ENCODE results near the gene TRIO.
A peak's percentile ranks its signal among the peaks of the same experiment; 100 is the strongest.

Gene TRIO

GRCh38 chr5:14298126-14298847 is 155.1 kb downstream of the TRIO start:
- peak; percentile 68 for DNase-seq (ENCODE audit: low read depth)

GRCh38 chr5:14299666-14300065 is 156.5 kb downstream of the TRIO start:
- H3K4me3 ChIP-seq (ENCODE audit: low read length), result no peak overlapping the region
- no peak for TF ChIP-seq CTCF (conservative IDR thresholded peaks at IDR 0.05; ENCODE audit: low read length)
- DNase-seq (ENCODE audit: low read depth), result no peak

More at GRCh38 chr5:14298126-14298847, 155.1 kb downstream of the TRIO start:
- no peak overlapping the region for H3K4me3 ChIP-seq (ENCODE audit: low read length)
- no peak for TF ChIP-seq CTCF (conservative IDR thresholded peaks at IDR 0.05; ENCODE audit: low read length)

- TF ChIP-seq CTCF (conservative IDR thresholded peaks at IDR 0.05; ENCODE audit: low read length), result no peak
- H3K4me3 ChIP-seq (ENCODE audit: low read length), result no peak overlapping the region
- no peak for DNase-seq (ENCODE audit: low read depth)
Observed at GRCh38 chr5:14301186-14301585, 158.0 kb downstream of the TRIO start.

DNA sequence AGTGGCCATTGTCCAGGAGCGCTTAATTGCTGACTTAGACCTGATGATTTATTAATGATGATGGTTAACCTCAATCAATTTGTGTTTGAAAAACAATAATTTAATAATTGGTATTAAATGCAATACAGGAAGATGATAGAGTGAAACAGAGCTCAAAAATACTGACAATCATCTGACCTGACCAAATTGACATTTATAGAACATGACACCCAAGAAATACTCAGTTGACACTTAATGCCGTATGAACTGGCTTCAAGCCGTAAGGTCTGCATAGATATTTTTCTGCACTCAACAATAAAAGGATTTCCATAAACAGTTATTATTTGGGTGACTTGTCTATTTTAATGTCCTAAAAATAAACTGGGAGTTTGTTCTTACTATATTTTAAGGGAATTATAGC is 159.2 kb downstream of the TRIO start:
- no peak for TF ChIP-seq CTCF (conservative IDR thresholded peaks at IDR 0.05; ENCODE audit: low read length)
- H3K4me3 ChIP-seq (ENCODE audit: low read length), result no peak overlapping the region
- DNase-seq (ENCODE audit: low read depth), result no peak

DNA sequence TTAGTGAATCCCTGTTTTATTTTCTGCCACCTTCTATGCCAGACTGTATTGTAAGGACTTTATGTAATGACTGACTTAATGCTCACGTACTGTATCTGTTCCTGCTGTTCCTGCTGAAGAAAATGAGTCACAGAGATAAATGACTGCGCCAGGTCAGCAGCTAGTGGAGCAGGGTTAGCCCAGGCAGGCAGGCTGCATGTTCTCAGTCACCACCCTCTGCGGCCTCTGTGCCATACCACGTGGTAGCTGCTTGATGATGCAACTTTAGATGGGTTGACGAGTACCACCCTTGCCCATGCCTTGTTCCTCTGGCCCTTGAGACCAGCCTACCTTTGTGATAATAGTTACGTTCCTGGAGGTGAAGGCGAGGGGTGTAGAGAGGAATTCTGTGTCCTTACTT is 161.9 kb downstream of the TRIO start:
- H3K4me3 ChIP-seq (ENCODE audit: low read length), result no peak overlapping the region
- TF ChIP-seq CTCF (conservative IDR thresholded peaks at IDR 0.05; ENCODE audit: low read length), result no peak
- peak; percentile 57 for DNase-seq (ENCODE audit: low read depth)

- no peak overlapping the region for H3K4me3 ChIP-seq (ENCODE audit: low read length)
- DNase-seq (ENCODE audit: low read depth), result no peak
- no peak for TF ChIP-seq CTCF (conservative IDR thresholded peaks at IDR 0.05; ENCODE audit: low read length)
Observed at GRCh38 chr5:14306329-14306815, 163.2 kb downstream of the TRIO start.
